Left colon (tissue), 2 donors: ENCODE measurements around the gene PLIN5. TPM values are rescaled to one million over a fixed set of nuclear protein-coding genes. Genes with fewer than 3 reads are reported as not detected.
"Not testable (repeated sequence)": the region's sequence is repeated elsewhere in the genome, so short reads cannot be mapped to it uniquely, and the experiment has no call there.

Source experiments
- ATAC-seq: fragments of 200-7000 bp; cut with Tn5 transposase; one replicate; pipeline ENCODE4 v1.9.1; 2020; ENCODE audit warnings: mild to moderate bottlenecking, moderate library complexity
- DNase-seq, 2 donors: peaks; one replicate each; pipeline ENCODE4 v3.0.0-alpha.2; 2020
- intact Hi-C, 2 donors: fragments of 100-400 bp; cut with DNase I in 1 of 2; cut with micrococcal nuclease in 1 of 2; formaldehyde crosslinking; loops; one replicate each; pipeline versions ENCODE4 v1.11.2 to v1.14.0; 2022; cut with DNase I, micrococcal nuclease
- total RNA-seq, 2 donors: library from RNA; stranded (reverse); fragmentation: NEBNext Ultra II Directional; extraction: Animal tissue kit (Norgen Biotek cat#: 25700); gene quantifications; one replicate each; pipeline ENCODE4 v1.2.1, GENCODE V29; 2021
- donor health status: DM: no; HTN: no; CAD: no.
- donor health status: DM: yes; HTN: yes; CAD: no.

The PLIN5 gene
- total RNA-seq, 2 donors from 2014 or later, result 1.9 to 2.2 TPM

DNA sequence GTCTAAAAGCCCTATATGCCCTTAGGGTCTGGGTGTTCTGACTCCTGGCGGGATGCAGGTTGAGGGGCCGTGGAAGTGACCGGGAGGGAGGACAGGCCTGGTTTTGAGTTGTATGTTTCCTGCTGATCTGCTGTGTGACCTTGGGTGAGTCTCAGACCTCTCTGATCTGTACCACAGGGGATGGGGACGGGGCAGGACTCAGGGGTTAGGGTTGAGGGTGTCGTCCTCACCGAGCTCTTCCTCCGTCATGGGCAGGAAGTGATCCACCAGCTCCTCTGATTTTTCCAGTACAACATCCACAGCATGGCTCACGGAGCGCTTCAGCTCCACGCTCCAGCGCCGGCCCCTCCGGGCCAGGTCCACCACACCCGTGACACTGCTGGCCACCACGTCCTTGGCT is 6.2 kb downstream of the PLIN5 start:
- ATAC-seq, result no peak
- no peak for DNase-seq
- intact Hi-C loops, result no loop called here

DNA sequence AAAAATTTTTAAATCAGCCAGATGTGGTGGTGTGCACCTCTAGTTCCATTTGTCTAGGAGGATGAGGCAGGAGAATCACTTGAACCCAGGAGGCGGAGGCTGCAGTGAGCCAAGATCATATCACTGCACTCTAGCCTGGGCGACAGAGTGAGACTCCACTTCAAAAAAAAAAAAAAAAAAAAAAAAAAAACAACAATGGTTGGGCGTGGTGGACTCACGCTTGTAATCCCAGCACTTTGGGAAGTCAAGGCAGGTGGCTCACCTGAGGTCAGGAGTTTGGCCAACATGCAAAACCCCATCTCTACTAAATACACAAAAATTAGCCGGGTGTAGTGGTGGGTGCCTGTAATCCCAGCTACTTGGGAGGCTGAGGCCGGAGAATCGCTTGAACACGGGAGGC is 7.6 kb downstream of the PLIN5 start:
- DNase-seq, intact Hi-C loops, ATAC-seq: not testable (repeated sequence)

DNA sequence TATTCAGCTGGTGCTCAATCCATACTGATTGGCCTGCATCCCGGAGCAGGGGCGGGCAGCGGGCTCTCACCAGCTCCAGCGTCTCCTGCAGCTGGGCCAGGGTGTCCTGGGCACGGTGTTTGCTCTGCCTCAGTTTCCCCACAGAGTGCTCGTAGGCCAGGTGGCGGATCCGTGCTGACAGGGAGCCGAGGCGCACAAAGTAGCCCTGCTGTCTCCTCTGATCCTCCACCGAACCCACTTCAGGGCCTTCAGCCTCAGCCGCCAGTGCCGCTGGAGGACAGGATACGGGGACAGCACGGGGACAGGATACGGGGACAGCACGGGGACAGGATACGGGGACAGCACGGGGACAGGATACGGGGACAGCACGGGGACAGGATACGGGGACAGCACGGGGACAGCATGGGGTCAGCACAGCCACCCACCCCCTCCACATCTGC is 9.4 kb downstream of the PLIN5 start:
- intact Hi-C loops, result no loop called here
- no peak for ATAC-seq
- no peak for DNase-seq

DNA sequence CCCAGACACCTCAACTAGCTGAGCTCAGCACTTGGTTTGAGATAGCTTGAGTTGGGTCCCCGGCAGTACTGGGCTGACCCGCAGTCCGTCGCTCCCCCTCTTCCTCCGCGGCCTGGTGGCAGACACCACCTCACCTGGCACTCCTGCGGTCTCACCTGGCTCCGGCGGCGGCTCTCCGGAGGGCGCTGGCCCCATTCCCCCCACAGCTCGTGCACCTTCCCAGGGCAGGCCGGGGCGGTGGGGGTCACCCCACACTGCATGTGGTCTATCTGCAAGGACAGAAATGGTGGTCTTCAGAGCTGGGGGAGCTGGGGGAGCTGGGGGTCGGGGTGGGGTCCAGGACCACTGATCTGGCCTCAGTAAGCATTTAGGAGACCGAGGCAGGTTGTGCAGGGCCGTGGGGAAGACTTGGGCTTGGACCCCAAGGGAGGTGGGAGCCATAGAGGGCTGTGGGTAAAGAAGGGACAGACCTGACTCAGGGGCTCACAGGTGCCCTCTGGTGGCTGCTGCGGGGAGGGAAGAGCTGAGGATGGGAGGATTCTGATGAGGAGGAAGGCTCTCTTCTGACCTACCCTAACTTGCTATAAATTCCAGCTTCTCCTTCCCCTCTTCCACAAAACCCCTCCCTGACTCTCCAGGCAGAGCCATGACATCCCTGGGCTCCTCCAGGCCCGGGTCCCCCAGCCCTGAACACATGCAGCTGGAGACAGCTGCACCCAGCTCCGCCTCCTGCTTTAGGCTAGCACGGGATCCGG is 10.0 kb downstream of the PLIN5 start:
- peak; percentile 74 for ATAC-seq
- DNase-seq, result peak in 1 of 2 donors; percentile 76
- intact Hi-C loops, result no loop called here

DNA sequence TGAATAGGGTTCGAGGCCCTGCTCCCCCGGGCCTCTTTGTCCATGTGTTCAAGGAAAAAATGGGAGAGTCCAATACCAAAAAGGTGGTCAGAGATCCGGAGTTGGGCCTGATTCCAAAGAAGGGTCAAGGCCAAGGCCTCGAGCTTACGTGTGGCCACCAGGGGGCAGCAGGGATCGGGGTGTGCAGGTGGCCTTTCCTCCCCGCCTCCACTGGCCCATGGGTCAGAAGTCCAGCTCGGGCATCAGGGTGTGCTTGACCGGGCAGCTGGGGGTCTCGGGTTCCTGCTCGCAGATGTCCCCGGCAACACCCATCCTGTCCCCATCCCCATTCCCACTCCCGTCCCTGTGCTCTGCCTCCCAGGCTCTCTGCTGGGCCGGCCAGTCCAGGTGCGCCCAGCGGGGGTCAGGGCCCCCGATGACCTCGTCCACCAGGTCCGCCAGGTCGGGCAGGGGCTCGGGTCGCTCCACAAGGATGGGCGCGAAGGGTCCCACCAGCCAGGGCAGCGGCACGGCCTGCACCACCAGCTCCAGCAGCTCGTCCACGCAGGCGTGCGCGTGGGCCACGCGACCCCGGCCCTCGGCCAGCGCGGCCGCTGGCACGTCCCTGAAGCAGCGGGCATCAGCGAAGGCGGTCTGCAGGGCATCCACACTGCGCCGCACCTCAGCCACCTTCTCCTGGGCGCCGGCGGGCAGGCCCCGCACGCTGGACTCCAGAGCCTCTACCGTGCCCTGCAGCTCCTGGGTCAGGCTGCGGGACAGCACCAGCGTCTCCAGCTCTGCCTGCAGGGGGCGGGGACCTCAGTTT is 11.5 kb downstream of the PLIN5 start:
- DNase-seq (peak in 1 of 2 donors; percentile 70), ATAC-seq (peak; percentile 56)
- intact Hi-C loops, result no loop called here

- no peak for ATAC-seq
- no peak for DNase-seq
- intact Hi-C loops, result no loop called here
Observed at GRCh38 chr19:4522291-4523002, 12.6 kb downstream of the PLIN5 start.

DNA sequence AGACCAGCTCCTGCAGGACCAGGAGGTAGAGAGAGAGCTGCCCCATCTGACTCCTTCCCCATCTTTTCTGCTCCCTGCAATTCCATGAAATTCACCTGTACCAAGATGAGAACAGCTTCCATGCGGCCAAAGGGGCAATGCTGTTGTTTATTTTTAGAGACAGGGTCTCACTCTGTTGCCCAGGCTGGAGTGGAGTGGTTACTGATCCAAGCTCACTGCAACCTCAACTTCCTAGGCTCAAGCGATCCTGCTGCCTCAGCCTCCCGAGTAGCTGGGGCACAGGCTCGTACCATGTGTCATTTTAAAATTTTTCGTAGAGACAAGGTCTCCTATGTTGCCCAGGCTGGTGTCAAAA is 13.2 kb downstream of the PLIN5 start:
- DNase-seq (no peak), ATAC-seq (no peak)
- intact Hi-C loops, result no loop called here

DNA sequence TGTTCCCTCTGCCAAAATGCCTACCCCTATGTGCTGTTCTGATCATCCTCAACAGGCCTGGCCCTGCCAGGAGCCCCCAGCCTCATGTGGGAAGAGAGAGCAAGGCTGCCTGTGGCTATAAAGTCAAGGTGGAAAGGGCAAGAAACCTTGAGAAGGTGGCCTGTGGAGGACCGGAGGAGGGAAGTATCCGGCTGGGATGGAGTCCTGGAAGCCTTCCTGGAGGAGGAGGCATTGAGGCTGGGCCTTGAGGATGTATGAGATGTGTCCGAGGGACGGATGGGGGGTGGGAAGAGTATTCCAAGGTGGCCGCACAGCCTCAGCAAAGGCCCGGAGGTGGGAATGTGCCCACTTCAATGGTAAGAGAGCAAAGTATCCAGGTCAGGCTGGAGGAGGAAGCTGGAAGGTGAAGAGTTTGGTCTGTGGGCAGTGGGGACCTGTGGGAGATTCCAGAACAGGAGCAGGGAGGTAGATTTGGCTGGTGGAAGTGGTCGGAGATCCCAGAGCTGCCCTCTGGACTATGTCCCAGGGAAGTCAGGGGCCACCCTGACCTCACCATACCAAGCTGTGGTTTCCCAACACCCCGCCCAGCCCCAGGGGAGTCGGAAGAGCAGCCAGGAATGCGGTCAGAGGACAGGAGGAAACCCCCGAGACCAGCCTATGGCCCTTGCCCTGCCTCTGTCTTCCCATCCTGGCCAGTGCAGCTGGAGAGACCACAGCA is 13.7 kb downstream of the PLIN5 start:
- intact Hi-C loops, result no loop called here
- DNase-seq, result no peak
- no peak for ATAC-seq

DNA sequence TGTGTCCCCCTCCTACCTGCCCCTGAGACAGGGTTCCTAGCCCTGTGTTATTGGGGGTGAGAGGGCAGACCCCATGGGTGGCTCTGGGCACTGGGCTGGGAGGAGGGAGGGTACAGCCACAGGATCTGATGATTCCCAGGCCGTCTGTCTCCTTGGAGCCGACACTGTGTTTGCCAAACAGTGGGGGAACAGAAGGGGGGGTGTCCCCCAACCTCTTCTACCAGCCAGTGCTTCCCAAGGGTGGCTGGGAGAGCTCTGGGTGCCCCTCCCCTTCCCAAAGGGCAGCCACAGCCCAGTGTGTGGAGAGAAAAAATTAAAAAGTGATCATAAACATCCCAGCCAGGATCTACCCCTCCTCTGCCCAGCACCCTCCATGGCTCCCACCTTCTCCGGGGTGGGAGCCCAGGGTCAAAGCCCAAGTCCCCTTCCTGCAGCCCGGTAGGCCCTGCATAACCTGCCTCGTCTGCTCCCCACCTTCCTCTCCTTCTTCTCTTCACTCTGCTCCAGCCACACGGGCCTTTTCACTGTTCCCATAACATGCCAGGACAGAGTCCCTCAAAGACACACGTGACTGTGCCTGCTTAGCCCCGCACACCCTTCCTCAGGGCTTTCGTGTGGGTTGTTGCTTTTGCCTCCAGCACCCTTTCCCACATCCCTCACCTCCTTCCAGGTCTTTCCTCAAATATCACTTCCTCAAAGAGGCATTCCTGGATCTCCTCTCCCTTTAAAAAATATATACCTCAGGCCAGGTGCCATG is 15.3 kb downstream of the PLIN5 start:
- ATAC-seq, result peak; percentile 29
- peak in 1 of 2 donors; percentile 73 for DNase-seq
- intact Hi-C loops, result no loop called here

DNA sequence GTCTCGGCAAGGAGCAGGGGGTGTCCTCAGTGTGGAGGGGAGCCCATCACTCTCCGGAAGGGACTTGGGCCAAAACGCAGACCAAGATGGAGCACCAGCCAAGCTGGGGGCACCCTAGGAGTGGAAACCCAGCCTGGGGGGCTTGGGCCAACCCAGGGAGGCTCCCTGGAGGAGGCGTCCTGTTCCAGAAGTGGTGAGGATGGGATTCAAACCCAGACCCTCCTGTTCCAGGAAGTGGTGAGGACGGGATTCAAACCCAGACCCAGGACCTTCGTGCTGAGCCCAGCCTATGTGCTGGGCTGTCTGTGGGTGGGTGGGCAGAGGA is 15.9 kb downstream of the PLIN5 start:
- intact Hi-C loops, result no loop called here
- ATAC-seq, result no peak
- no peak for DNase-seq

DNA sequence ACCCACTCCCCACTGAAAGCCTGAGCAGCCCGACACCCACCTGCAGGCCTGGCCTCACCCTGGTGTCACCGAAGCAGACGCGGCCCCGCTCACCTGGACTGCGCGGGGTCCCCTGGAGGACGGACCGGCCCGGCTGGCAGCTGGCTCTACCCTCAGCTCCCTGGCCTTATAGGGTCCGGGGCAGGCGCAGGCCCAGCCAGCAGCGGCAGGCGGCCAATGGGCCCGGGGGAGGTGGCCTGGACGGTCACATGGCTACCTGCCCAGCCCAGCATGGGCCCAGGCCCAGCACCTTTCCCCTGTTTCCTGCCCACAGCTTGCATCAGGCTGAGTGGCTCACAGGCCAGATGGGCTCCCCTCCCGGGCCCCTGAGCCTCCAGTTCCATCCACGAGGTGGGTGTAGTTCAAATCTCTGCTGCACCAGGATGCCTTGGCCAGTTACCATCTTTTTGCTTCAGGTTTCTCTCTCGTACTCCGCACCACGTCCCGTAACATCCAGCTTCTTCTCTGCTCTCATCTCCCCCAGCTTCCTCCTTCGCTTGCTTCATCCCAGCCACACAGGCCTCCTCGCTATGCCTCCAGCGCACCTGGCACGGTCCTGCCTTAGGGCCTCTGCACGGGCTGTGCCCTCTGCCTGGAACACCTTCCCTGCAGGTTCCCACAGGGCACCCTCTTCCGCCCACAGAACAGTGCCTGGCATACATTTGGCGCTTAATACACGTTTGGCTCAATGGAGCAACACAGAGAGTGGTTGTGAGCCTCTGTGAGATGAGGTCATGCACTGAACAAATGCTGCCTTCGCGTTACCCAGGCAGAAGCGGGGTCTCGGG is 16.5 kb downstream of the PLIN5 start, which contains the start of gene PLIN4:
Gene PLIN4 (minus strand): TSS at position 142 of the 827 bp plus-strand sequence. CDS start 214 bp downstream, outside the sequence.
- DNase-seq, result peak in 1 of 2 donors; percentile 73
- ATAC-seq, result peak; percentile 56
- intact Hi-C loops, result no loop called here

DNA sequence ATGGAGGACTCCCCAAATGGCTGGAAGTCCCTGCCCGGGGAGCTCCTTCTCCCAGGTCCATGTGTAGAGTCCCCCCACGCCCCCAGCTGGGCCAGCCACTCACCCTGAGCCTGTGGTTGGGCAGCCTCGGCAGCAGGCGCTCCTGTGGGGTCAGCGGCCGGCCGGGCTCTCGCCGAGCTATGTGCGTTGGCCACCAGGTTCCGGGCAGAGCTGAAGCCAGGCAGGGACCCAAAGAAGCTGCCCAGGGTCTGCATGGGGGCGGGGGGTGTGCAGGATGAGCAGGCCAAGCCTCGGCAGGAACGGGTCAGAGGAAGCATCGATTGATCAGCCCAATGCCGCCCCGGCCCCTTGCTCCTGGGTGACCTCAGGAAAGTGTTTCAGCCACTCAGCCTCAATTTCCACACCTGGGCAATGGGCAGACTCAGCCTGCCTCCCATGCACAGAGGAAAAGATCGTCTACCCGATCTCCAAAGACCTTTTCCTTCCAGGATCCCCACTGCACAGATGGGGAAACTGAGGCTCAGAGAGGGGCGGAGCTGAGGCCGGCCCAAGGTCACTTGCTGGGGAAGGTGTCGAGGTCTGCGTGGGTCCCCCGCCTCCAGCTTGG is 17.5 kb downstream of the PLIN5 start:
- no peak for DNase-seq
- ATAC-seq, result no peak
- intact Hi-C loops, result no loop called here

GRCh38 chr19:4516939-4517300 is 18.1 kb downstream of the PLIN5 start:
- DNase-seq, result no peak
- intact Hi-C loops, result no loop called here
- no peak for ATAC-seq

DNA sequence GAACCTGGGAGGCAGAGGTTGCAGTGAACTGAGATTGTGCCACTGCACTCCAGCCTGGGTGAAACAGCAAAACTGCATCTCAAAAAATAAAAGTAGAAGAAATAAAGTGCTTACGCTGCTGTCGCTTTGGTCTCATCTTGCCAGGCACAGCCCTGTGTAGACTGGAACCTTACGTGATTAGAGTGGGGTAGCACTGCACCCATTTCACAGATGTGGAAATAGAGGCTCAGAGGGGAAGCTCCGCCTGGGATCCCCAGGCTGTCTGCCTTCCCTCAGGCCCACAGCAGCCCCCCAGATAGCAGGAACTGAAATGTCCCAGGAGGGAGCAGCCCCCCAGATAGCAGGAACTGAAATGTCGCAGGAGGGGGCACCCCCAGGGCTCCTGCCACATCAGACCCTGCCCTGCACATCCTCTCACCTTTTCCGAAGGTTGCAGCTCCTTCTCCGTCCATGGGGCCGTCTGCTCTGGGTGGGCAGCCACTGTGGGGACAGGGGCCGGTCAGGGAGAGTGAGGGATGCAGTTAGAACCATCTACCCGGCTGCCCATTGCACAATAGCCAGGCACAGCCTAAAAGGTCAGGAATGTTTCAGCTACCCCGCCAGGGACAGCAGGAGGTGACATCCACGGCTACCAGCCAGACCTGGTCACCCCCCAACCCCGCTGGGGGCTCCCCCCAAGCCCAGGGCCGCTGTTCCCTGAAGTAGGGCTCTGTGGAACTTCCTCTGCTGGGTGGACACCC is 18.7 kb downstream of the PLIN5 start:
- ATAC-seq (no peak), DNase-seq (no peak)
- intact Hi-C loops, result no loop called here

DNA sequence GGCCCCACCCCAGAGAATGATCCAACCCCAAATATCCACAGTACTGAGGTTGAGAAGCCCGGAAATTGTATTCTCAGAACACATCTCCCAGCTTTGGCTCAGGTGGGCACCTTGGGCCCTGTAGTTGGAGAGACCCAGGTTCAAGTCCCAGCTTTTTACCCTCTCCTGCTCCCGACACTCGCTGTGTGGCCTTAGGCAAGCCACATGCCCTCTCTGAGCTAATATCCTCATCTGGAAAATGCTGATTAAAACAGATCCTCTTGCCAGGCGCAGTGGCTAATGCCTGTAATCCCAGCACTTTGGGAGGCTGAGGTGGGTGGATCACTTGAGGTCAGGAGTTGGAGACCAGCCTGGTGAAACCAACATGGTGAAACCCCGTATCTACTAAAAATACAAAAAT is 19.3 kb downstream of the PLIN5 start:
- no peak for ATAC-seq
- intact Hi-C loops, result no loop called here
- DNase-seq, result no peak

- DNase-seq, result no peak
- no peak for ATAC-seq
- intact Hi-C loops, result no loop called here
Observed at GRCh38 chr19:4513248-4513647, 21.8 kb downstream of the PLIN5 start.

DNA sequence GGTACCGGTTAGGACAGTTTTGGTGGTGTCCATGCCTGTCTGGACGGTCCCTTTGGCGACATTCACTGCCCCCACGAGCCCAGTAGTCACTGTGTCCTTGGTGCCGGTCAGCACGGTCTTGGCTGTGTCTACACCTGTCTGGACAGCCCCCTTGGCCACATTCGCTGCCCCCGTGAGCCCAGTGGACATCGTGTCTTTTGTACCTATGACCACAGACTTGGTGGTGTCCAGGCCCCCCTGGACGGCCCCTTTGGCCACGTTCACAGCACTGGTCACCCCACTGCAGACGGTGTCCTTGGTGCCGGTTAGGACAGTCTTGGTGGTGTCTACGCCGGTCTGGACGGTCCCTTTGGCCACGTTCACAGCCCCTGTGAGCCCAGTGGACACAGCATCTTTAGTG is 23.0 kb downstream of the PLIN5 start:
- ATAC-seq, result no peak
- DNase-seq, result no peak
- intact Hi-C loops, result no loop called here
